Endothelial cell of umbilical vein (primary cell): Measurements from ENCODE around the gene CABP2. TPM values are rescaled to one million over a fixed set of nuclear protein-coding genes. Genes with fewer than 3 reads are reported as not detected.

ENCODE experiments used
- BruUV-seq: library from RNA; stranded (reverse); fragments of 400-500 nt; replicated peaks from 2 replicates; lab custom pipeline; 2021; lab: Mats Ljungman, UMichigan
- CTCF ChIA-PET: fragments of 300-600, 350-600 bp; sonication (Branson Sonifier 250); formaldehyde crosslinking; loops from one replicate; lab custom pipeline; 2021; ENCODE audit warnings: antibody characterized with exemption, inconsistent platforms; lab: Charles Lee
- POLR2A ChIA-PET: fragments of 300-600, 350-600 bp; sonication (Branson Sonifier 250); formaldehyde crosslinking; loops from one replicate; lab custom pipeline; 2021; ENCODE audit warnings: antibody characterized with exemption, inconsistent platforms; lab: Charles Lee
- DNase-seq: peaks from one replicate; pipeline ENCODE4 v3.0.0-alpha.2; 2011; ENCODE audit warnings: low read depth, low spot score
- FAIRE-seq: peaks from 2 replicates; lab custom pipeline; 2011; peaks lifted over from hg19 to GRCh38; lab: Jason Lieb, UNC
- H2AFZ ChIP-seq: 2 replicates; pipeline ENCODE4 v1.6.0; 2012; ENCODE audit warnings: low read depth, low read length, control low read depth, inconsistent platforms
- H3K27ac ChIP-seq: 2 replicates; pipeline ENCODE4 v1.5.1; 2011; ENCODE audit warnings: low read depth, mild to moderate bottlenecking, control low read depth, low read length, moderate library complexity; ENCODE audit not compliant: insufficient read depth
- H3K27me3 ChIP-seq, 2 experiments: 2 replicates each; pipeline versions ENCODE4 v1.6.0 to v1.6.1; 2011; ENCODE audit warnings: low read length in 2 of 2, mixed read lengths in 1 of 2; ENCODE audit not compliant: control insufficient read depth in 2 of 2, insufficient read depth in 2 of 2
- H3K36me3 ChIP-seq, 2 experiments: 2 replicates in 1 of 2; 3 replicates in 1 of 2; pipeline ENCODE4 v1.5.1; 2011; ENCODE audit warnings: low read length in 2 of 2, mild to moderate bottlenecking in 1 of 2, moderate library complexity in 1 of 2; ENCODE audit not compliant: control insufficient read depth in 2 of 2, insufficient read depth in 2 of 2; ENCODE audit errors: extremely low read depth in 1 of 2
- H3K4me1 ChIP-seq: 3 replicates; pipeline ENCODE4 v1.5.1; 2011; ENCODE audit warnings: mild to moderate bottlenecking, low read length; ENCODE audit not compliant: control insufficient read depth, insufficient read depth; ENCODE audit errors: extremely low read depth
- H3K4me2 ChIP-seq: 2 replicates; pipeline ENCODE4 v1.6.1; 2011; ENCODE audit warnings: low read length, control low read depth, mixed read lengths; ENCODE audit not compliant: insufficient read depth
- H3K4me3 ChIP-seq, 3 experiments: fragments of 200-600 bp in 1 of 3; sonication (generic), shearing (Covaris generic) in 1 of 3; replicated peaks in 1 of 3; 2 replicates each; pipeline ENCODE4 v1.5.1; 2011 to 2016; ENCODE audit warnings: control low read depth in 3 of 3, low read length in 3 of 3, mild to moderate bottlenecking in 2 of 3, inconsistent platforms in 1 of 3, low read depth in 1 of 3, moderate library complexity in 1 of 3; ENCODE audit not compliant: insufficient read depth in 1 of 3
- H3K79me2 ChIP-seq: 2 replicates; pipeline ENCODE4 v1.6.0; 2012; ENCODE audit warnings: low read length, inconsistent platforms; ENCODE audit not compliant: control insufficient read depth, insufficient read depth
- H3K9ac ChIP-seq: replicated peaks from 2 replicates; pipeline ENCODE3; 2011; ENCODE audit warnings: low read length, control low read depth; ENCODE audit not compliant: insufficient read depth; ENCODE audit errors: extremely low read depth
- H3K9me1 ChIP-seq: replicated peaks from 3 replicates; pipeline ENCODE4 v1.6.0; 2011; ENCODE audit warnings: mild to moderate bottlenecking, low read length; ENCODE audit not compliant: control insufficient read depth, insufficient read depth; ENCODE audit errors: extremely low read depth
- H3K9me3 ChIP-seq: replicated peaks from 2 replicates; pipeline ENCODE4 v1.5.1; 2012; ENCODE audit warnings: low read length, inconsistent platforms; ENCODE audit not compliant: control insufficient read depth, insufficient read depth
- H4K20me1 ChIP-seq: replicated peaks from 2 replicates; pipeline ENCODE3; 2011; ENCODE audit warnings: mild to moderate bottlenecking, low read length; ENCODE audit not compliant: control insufficient read depth, insufficient read depth; ENCODE audit errors: extremely low read depth
- EZH2 ChIP-seq: IDR thresholded peaks from 2 replicates; pipeline ENCODE4 v1.6.1; 2012; ENCODE audit warnings: borderline replicate concordance, low read depth, mild to moderate bottlenecking, moderate library complexity, low read length, inconsistent platforms; ENCODE audit not compliant: severe bottlenecking
- FOS ChIP-seq: IDR thresholded peaks from 2 replicates; pipeline ENCODE4 v1.6.1; 2011; ENCODE audit warnings: mild to moderate bottlenecking, low read length, moderate library complexity, borderline replicate concordance; ENCODE audit not compliant: insufficient read depth
- GATA2 ChIP-seq: IDR thresholded peaks from 2 replicates; pipeline ENCODE4 v1.7.0; 2011; ENCODE audit warnings: low read depth, mild to moderate bottlenecking, moderate library complexity, mixed read lengths, low read length; ENCODE audit not compliant: insufficient read length, insufficient read depth
- JUN ChIP-seq: IDR thresholded peaks from 2 replicates; pipeline ENCODE4 v1.6.1; 2011; ENCODE audit warnings: borderline replicate concordance, low read depth; ENCODE audit not compliant: insufficient read length, insufficient read depth
- MAX ChIP-seq: IDR thresholded peaks from 2 replicates; pipeline ENCODE4 v1.6.1; 2011; ENCODE audit not compliant: insufficient read depth, insufficient read length
- MYC ChIP-seq: IDR thresholded peaks from one replicate; pipeline ENCODE4 v1.6.1; 2011; ENCODE audit warnings: mild to moderate bottlenecking, low read depth, low read length
- POLR2A ChIP-seq: IDR thresholded peaks from 2 replicates; pipeline ENCODE4 v1.6.1; 2012; ENCODE audit warnings: low read depth, mild to moderate bottlenecking, control low read depth, low read length
- POLR2AphosphoS5 ChIP-seq: IDR thresholded peaks from 2 replicates; pipeline ENCODE4 v1.6.1; 2012; ENCODE audit warnings: low read depth, mild to moderate bottlenecking, control low read depth, low read length, moderate library complexity; ENCODE audit not compliant: insufficient read depth
- dilution Hi-C: fragments of 300-500 bp; cut with MboI; formaldehyde crosslinking; loops from one replicate; pipeline ENCODE4 v1.15.0; 2019; ENCODE audit warnings: low sequenced_read_pairs; ENCODE audit not compliant: extremely low pct_ligation_motif_present
- intact Hi-C: fragments of 100-400 bp; cut with micrococcal nuclease; formaldehyde crosslinking; loops from one replicate; pipeline ENCODE4 v1.10.0; 2022
- polyA plus RNA-seq, 4 experiments: library from polyadenylated mRNA; depleted of rRNA in 3 of 4; stranded (reverse) in 3 of 4; unstranded in 1 of 4; fragments of >200 nt; gene quantifications; 2 replicates each; pipeline versions ENCODE4 v1.2.1 to v1.2.3, GENCODE V29; 2011 to 2012; ENCODE audit warnings: missing spikeins in 1 of 4
- total RNA-seq: library from RNA; stranded (reverse); gene quantifications from 2 replicates; pipeline ENCODE4 v1.2.3, GENCODE V29; 2021

CABP2 gene
- total and polyA plus RNA-seq, 2 donors (not counting 3 experiments of a cell fraction or from before 2014, with no cell fraction given), result not detected

GRCh38 chr11:67543585-67543984, 20.3 kb upstream of the CABP2 start:
- Histone ChIP-seq H3K9ac (no peak overlapping the region), H2AFZ (no peak overlapping the region), H3K4me2 (no peak overlapping the region), H4K20me1 (no peaks in the 10 kb centered on the region), H3K4me1 (no peaks in the 10 kb centered on the region), H3K27ac (no peak overlapping the region), H3K36me3 (no peaks in the 10 kb centered on the region), H3K79me2 (no peaks in the 10 kb centered on the region), H3K27me3 (peaks cover 6% of the 10 kb centered on the region in 2 experiments), H3K9me3 (no peaks in the 10 kb centered on the region), H3K9me1 (no peaks in the 10 kb centered on the region), H3K4me3 (no peak overlapping the region)
- intact Hi-C loops (no loop called here), dilution Hi-C loops (no loop called here)
- POLR2A ChIA-PET, result no interaction called here
- DNase-seq (no peak), FAIRE-seq (no peak)
- CTCF ChIA-PET, result interaction anchor here (1.2 kb wide), 1 partner anchor 29 kb away, joined by 3 read pairs; no protein-coding TSS in a partner anchor
- BruUV-seq, result no TSS peak
- TF ChIP-seq FOS, result no peak
- TF ChIP-seq EZH2, result no peak
- no peak for TF ChIP-seq GATA2
- no peak for TF ChIP-seq MYC

GRCh38 chr11:67542971-67543370, 19.7 kb upstream of the CABP2 start:
- Histone ChIP-seq H3K9ac (no peak overlapping the region), H3K4me1 (no peaks in the 10 kb centered on the region), H3K27me3 (peaks cover 6% of the 10 kb centered on the region in 2 experiments), H3K4me2 (no peak overlapping the region), H3K27ac (no peak overlapping the region), H3K4me3 (no peak overlapping the region), H3K79me2 (no peaks in the 10 kb centered on the region), H3K36me3 (no peaks in the 10 kb centered on the region), H3K9me1 (no peaks in the 10 kb centered on the region), H4K20me1 (no peaks in the 10 kb centered on the region), H3K9me3 (no peaks in the 10 kb centered on the region), H2AFZ (no peak overlapping the region)
- CTCF ChIA-PET, result interaction anchor here (0.9 to 1.2 kb wide), 3 partner anchors 10 to 30 kb away, joined by 3 read pairs; no protein-coding TSS in a partner anchor
- DNase-seq (no peak), FAIRE-seq (no peak)
- POLR2A ChIA-PET, result no interaction called here
- dilution Hi-C loops, result no loop called here
- TF ChIP-seq MAX, result no peak
- TF ChIP-seq FOS, result no peak
- no peak for TF ChIP-seq JUN
- no peak for TF ChIP-seq POLR2A
- TF ChIP-seq POLR2AphosphoS5, result no peak
- BruUV-seq, result no TSS peak
- intact Hi-C loops, result no loop called here
